Renal cortical epithelial cell (primary cell): Measurements from ENCODE around the gene MTUS2. TPM values are rescaled to one million over a fixed set of nuclear protein-coding genes. Genes with fewer than 3 reads are reported as not detected.

Experiments used
- DNase-seq: peaks from one replicate; pipeline ENCODE4 v3.0.0-alpha.2; 2011; ENCODE audit warnings: low read depth
- total RNA-seq: library from RNA; depleted of rRNA; stranded (reverse); fragments of >200 nt; gene quantifications from 2 replicates; pipeline ENCODE4 v1.2.3, GENCODE V29; 2014

The MTUS2 gene
- total RNA-seq, 1 donor from 2014 or later = under 0.01 TPM

DNA sequence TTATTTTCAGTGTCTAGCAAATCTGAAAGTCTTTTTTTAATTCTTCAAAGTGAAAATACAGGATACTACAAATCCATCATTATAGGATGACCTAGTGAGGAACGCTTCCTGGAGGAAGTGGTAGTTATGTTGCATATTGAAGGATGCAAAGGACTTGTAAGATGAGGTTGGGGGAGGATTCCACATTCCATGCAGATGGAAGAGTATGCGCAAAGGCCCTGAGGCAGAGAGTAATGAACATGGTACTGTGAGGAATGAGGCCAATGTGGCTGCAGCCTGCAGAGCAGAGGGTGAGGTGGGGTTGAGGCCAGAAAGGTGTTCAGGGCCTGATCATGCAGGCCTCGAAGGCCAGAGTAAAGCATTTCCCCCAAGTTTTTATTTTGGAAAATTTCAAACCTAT lies 202.8 kb downstream of the MTUS2 start:
- DNase-seq = no peak

DNA sequence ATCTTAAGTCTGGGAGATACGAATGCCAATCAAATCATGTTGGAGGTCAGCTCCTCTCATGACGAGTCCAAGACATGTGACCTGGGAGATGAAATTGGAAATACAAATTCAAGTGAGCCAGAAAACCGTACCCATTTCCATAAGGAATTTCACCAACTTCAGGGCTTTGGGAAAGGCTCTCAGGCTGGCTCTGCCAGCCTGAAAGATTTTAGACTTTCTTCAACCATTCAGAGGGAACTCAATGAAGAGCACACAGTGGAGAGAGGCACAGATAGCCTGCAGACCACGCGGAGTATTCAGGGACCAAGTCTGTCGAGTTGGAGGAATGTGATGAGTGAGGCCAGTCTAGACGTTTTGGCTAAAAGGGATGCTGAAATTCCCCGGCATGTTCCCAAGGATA lies 204.6 kb downstream of the MTUS2 start:
- DNase-seq = no peak

DNA sequence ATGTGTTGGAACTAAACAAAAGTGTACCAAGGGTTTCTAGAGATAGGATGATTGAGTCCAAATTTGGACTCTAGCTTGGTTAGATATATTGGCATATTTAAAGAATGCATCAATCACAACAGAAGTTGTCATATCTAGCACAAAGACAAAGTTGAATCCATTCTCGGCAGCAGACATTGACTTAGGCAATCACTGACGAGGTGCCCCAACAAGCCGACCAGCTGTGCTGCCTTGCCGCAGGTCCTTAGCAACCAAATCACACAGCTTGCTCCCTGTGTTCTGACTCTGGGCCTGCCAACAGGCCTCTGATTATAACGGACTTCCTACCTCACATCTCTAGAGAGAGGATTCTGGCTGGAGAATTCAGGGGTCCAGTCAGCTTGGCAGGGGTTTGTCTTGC lies 208.7 kb downstream of the MTUS2 start:
- DNase-seq = no peak

DNA sequence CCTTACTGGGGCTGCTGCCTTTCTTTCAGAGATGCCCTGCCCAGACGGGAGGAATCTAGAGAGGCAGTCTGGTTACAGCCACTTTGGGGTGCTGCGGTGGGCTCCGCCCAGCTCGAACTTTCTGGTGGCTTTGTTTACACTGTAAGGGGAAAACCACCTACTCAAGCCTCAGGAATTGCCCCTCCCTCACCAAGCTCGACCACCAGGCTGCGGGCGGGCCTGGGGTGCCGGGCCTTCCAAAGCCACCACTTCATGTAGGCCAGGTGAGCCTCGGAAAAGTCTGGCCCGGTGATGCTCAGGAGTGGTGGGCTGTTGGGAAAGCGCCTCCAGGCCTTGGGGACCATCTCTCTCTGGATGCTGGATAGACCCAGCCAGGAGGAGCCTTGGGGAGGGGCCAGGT lies 218.6 kb downstream of the MTUS2 start:
- no peak for DNase-seq

DNA sequence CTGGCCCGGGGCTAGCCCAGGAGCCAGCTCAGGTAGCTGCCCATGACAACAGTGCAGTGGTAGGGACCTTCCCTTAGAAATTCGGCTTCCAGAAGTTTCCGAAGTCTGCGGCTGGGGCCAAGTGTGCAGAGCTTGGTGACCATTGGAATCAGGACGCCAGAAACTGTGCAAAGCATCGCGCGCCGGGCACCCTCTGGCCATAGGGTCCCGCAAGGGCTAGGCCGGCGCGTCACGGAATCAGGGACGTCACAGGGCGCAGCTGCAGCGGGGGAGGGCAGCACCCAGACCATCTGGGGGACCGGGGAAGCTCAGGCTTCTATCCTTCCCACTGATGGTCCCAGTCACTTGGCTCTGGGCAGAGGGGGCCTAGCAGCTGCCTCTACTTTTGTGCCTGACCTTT lies 219.1 kb downstream of the MTUS2 start:
- DNase-seq = no peak

DNA sequence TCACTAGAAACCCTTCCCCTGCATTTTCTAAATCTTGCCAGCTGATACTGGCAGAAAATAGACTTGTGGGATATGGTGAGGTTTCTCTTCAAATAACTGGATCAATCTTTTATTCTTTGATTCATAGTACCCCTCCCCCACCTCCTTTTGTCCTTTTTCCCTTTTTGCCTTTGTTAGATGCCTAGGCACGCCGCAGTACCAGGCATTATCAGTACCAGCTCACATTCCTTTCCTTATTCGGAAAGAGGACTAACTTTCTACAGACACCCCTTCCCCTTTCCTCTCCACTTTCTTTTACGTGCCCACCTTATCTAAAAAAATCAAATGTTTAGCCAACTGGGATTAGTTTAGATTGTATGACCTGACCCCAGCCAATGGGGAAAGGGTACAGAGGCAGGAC lies 226.4 kb downstream of the MTUS2 start:
- no peak for DNase-seq

DNA sequence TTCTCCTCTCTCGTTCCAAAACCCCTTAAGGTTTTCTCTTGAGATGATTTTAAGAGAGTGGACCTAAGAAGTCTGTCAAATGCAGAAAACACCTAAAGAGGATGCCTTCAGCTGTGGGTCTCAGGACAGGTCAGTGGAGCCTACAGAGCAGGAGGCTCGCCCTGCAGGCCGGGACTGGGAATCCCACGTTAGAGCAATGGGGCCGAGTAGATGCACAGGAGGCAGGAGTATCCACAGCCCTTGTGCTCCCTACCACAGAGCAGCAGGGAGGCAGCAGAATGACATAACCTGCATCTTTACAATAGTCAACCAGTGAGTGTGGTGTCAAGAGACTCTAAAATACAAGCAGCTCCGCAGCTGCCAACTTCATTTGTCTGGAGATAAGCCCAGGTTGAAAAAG lies 229.4 kb downstream of the MTUS2 start:
- DNase-seq = no peak

DNA sequence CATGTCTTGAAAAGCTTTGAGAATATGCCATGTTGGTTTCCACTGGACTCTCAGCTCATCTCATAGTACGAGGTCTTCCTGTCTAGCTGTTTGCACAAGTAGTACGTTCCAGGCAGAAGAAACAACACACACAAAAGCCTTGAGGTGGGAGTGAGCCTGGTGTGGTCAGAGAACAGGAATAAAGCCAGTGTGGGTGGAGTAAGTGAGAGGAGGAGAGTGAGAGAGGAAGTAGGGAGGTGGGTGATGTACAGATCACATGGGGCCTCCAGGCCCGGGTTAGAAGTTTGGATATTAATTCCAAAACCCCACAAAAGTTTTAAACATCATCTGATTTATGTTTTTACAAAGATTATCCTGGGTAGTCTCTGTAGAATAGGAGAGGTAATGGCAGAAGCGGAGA lies 230.6 kb downstream of the MTUS2 start:
- DNase-seq = no peak

DNA sequence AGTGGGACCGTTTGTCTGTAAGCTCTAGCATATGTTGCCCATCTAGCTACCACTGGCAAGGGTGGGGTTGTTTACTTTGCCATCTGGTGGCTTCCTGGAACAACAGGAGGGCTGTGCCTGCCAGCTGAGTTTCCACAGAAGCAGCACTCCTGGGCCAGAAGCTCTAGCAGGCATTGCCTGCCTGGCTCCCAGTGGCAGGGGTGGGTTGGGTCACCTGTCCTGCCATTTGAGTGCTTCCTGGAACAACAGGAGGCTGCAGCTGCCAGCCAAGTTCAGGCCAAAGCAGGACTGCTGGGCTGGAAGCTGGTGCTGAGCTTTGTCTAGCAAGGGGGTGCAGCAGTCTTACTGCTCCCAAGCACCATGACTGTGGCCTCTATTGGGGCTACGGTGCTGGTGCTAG lies 239.7 kb downstream of the MTUS2 start:
- DNase-seq = no peak

DNA sequence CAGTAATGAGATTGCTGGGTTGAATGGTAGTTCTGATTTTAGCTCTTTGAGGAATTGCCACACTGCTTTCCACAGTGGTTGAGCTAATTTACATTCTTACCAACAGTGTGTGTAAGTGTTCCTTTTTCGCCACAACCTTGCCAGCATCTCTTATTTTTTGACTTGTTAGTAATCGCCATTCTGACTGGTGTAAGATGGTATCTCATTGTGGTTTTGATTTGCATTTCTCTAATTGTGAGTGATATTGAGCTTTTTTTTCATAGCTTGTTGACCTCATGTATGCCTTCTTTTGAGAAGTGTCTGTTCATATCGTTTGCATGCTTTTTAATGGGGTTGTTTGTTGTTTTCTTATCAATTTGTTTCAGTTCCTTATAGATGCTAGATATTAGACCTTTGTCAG lies 245.0 kb downstream of the MTUS2 start:
- no peak for DNase-seq

DNA sequence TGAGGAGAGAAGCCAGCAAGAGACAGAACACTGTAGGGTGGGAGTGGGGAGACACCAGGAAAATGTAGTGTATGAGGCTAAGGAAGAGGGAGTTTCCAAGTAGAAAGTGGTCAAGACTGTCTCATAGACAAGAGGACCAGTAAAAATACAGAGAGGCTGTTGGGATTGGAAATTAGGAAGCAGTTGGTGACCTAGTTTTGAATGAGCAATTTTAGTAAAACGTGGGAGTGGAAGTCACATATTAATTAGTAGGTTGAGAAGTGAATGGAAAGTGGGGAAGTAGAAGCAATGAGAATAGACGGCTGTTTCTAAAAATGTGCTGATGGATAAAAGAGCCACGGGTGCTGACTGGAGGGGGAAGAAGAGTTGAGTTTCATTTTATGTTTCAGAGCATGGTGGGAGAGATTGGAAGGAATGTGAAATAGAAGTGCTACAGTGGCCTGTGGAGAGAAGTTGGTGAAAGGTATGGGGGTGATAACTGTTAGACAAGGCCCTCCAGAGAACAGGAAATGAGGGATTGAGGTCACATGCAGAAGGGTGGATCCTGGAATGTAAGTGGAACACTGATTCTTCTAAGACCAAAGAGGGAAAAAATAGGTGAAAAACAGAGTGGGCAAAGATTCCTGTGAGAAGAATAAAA lies 247.3 kb downstream of the MTUS2 start:
- no peak for DNase-seq

DNA sequence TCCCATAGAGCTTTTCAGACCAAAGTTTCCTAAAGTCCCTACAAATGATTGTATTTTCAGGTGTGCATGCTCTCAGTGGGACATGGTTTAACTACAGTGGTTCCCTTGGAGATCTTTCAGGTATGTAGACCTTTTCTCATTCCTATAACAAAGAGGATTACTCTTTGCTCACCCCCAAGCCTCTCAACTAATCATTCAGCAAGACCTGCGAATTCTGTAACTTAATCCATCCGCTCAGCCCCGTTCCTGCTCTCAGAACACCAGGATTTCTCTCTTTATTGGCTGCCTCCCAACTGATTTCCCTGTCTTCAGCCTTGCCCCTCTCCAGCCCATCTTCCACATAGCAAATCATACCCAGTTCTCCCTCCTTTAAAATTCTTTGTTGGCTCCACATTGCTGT lies 253.6 kb downstream of the MTUS2 start:
- no peak for DNase-seq

DNA sequence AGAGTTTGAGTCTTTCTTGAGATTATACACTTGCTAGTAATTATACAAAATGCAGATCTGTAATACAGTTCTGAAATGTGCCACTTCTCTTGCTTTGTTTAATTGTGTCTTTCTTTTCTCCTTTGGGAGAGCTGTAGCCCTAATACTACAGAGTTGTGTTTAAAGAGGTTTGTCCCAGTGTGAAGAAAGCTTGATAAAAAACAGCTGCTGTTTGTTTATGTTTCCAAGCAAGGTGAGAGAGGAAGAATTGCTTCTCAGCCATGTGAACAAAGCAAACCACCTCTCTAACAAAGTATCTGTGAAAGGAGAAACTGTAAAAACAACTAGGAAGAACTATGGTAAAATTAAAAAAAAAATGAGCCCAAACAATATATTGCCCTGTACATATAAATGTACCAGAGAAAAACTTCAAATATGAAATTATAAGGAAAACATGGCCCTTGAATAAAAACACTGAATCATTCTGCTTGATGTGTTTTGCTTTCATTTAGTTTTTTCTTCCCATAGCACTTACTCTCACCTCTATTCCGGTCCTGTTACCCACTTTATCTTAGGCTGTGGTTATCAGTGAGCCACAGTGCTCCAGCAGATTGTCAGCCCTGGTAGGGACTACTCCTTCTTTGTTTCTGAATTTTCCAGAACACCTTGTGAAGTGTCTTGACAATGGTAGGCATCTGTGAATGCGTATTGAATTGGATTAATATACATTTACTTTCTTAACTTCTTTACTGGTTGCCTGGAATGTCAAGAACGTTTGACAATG lies 257.1 kb downstream of the MTUS2 start:
- no peak for DNase-seq

DNA sequence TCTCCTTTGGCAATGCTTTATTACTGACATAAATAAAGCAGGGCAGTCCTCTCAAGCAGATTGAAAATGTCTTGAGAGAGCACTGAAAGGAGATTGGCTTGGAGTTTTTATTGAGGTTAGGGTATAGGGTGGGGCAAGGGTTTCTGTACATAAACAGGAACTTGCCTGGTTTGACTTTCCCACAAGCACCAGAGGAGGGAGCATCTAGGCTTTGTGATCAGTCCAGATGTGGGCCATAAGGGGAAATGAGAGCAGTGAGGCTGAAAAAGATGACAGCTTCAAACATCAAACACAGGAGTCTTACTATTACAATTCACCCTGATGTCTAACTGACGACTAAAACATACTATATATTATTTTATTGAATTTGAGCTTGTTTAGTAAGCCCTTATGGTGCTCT lies 260.9 kb downstream of the MTUS2 start:
- no peak for DNase-seq

DNA sequence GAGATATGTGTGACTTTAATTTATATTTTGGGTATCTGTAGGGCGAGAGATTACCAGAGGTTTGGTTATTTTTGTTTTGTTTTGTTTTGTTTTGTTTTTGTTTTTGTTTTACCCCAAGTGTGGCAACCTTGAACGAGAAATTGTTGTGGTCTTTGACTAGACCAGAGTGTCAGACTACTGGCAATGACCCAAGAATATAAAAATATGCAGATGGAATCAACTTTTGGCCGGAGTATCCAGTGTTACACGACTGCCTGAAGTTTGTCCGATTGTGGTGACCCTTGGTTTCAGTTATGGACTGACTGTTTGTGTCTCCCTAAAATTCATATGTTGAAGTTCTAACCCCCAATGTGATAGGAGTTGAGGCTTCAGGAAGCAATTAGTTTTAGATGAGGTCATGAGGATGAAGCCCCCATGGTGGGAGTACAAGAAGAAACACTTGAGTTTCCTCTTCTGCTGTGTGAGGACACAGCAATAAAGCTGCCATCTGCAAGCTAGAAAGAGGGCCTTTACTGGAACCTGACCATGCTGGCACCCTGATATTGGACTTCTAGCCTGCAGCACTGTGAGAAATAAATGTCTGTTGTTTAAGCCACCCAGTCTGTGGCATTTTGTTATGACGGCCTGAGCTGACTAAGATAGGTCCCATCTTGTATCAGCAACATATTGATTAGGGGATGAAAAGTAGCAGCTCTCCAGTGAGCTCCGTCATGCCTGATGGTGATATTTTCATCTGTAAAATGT lies 261.7 kb downstream of the MTUS2 start:
- no peak for DNase-seq

DNA sequence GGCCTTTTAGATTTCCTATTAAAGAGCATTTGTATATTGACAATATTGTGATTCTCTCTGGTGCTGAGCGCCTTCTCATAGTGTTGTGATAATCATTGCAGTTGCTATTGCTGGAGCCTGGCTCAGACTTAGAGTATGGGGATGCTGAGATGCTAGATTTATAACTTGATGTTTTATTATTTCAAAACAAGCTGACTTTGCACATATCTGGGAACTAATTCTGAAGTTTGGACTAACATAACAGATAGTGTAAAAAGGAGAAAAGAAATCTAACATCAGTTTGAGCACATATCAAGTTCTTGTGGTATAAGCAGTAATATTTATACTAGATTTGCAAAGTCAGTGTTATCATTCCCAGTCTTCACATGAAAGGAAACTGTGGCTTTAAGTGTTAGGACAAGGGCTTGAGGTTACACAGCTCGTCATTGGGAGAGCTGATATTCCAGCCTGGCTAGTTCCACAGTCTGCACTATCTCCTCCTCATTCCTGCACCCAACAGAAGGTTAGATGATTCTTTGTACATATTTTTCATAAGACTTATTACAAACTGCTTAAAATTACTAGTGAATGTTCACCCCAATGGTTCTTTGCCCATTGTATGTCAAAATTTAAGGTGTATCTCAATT lies 279.8 kb downstream of the MTUS2 start:
- DNase-seq = no peak

DNA sequence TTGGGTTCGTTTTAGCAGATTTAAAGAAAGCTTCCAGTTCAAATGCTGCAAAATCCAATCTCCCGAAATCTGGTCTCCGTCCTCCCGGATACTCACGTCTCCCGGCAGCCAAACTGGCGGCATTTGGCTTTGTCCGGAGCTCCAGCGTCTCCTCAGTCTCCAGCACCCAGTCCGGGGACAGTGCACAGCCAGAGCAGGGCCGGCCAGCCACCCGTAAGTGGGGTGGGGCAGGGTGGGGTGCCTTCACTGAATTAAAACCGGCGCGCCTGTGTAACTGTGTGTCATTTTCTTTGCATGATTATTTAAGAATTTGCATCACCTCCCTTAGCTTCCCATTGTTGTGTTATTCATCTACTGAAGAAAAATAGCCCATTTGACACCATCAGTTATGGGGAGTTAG lies 280.6 kb downstream of the MTUS2 start:
- DNase-seq = no peak

DNA sequence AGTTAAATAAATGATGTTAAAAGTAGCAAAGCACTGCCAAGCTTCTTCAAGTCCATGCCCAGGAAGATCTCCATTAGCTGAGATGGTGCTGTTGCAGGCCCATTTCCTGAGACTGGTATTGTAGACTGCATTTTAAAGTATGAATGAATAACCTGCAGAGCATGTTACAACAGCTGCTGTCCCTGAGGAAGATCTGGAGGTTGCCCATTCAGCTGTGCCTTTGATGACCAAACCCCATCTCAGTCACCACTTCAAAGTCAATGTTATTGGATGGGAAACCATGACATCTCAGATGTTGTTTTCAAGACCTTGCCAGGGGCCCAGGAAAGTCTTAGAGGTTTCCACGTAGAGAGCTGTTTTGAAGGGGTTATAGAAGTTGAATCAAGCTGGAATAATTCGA lies 281.3 kb downstream of the MTUS2 start:
- no peak for DNase-seq

DNA sequence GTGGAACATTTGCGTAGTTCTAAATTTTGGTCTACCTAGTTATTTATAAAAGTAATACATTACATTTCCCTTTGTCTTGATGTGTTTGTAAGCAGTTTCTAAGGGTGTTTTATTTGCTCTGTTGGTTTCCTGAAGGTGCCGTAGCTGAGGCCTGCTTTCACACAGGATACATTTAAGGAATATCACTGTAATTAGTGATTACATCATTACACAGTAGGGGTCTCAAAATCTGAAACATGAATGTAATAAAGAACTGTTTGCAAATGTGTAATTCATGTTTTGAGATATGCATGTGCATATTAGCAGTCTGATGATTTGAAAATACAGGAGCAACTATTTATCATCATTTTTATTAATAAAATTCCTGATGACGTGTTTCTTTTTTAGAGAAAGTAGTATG lies 281.8 kb downstream of the MTUS2 start:
- no peak for DNase-seq

DNA sequence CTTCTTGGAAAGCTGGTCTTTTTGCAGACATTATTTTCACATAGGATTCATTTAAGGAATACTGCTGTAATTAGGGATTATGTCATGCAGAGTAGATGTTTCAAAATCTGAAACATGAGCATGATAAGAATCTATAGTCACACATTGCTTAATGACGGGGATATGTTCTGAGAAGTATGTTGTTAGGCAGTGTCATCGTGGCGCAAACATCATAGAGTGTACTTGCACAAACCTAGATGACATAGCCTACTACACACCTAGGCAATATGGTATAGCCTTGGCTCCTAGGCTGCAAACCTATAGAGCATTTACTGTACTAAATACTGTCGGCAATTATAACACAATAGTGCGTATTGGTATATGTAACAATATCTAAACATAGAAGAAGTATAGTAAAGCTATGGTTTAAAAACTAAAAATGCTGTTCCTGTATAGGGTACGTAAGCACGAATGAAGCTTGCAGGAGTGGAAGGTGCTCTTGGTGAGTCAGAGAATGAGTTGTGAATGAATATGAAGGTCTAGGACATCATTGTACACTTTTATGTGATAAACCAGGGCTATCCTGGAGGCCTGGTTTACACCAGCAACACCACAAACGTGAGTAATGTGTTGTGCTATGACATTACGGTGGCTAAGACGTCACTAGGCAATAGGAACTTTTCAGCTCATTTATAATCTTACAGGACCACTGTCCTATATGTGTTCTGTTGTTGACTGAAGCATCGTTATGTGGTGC lies 283.1 kb downstream of the MTUS2 start:
- no peak for DNase-seq

DNA sequence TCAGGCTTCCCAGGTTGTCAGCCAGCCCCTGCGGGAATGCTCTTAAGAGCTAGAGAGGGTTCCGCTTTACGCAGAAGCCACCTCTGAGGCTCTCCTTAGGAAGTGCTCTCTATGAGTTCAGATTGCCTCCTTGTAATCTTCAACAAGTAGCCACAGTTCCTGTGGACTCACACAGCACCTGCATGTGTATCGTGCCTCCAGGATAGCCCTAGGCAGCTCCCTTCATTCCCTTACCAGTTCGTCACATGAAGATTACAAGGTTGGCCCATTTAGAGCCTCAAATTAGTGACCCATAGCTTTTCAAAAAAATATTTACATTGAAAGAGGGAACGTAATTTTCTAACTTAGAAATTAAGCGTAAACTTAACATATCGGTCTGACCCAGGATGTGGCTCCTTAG lies 284.3 kb downstream of the MTUS2 start:
- no peak for DNase-seq

DNA sequence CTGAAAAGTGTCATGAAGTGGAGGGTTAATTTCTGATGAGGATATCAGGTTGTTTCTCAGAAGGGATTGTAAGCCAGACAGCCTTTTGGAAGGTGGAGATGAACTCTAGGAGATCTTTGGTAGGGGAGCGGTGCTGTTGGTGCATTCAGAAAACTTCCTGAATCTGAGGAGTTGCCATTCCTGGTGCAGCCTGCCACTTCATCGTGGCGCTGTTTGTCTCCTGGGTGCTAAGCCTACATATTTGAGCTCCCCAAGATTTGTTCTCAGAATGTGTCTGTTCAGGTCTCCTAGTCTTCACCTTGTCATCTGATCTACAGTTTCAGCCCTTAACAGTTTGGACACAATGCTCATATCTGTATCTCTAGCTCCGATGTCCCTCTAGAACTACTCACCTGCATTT lies 285.6 kb downstream of the MTUS2 start:
- no peak for DNase-seq
